Activated T-cell treated with anti-CD3 and anti-CD28 coated beads for 48 hours (primary cell): ENCODE data around the gene SH3BGRL3.
A peak's percentile ranks its signal among the peaks of the same experiment; 100 is the strongest.
"Not testable (repeated sequence)": the region's sequence is repeated elsewhere in the genome, so short reads cannot be mapped to it uniquely, and the experiment has no call there.

Experiments
- DNase-seq: peaks from one replicate; pipeline ENCODE4 v3.0.0-alpha.2; 2020; ENCODE audit warnings: low read depth

SH3BGRL3 gene

DNA sequence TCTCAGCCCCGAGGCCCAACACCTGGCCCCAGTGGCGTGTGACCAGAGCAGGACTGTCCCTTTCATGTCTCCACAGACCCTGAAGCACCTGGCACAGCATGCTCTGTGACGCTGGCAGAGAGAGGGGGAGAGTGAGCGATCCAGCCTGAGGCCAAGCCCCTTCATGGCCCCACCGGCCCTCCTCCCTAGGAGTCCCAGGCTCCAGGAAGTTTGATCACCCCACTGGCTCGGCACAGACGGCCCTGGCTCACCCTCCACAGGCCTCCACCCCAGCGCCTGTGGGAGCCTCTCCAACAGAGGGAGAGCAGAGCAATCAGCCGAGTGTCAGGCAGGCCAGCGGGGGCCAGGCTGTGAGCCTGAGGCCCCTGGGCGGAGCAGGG, 11.0 kb downstream of the SH3BGRL3 start:
- DNase-seq = no peak

DNA sequence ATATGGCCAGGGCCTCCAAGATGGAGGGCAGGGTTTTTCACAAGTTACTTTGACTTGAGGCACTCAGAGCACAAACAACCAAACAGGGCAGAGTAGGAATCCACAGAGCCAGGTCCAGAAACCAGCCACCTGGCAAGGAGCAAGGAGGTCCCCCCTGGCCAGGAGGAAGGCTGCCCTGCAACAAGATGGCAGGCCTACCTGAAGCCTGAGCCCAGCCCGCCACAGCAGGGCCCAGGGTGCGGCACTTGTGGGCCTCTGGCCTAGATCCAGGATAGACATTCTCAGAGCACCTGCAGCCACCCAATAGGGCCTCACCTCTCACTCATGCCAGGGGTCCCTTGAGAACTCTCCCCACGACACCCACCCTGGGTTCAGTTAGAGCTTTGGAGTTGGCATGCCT, 11.5 kb downstream of the SH3BGRL3 start:
- no peak for DNase-seq

DNA sequence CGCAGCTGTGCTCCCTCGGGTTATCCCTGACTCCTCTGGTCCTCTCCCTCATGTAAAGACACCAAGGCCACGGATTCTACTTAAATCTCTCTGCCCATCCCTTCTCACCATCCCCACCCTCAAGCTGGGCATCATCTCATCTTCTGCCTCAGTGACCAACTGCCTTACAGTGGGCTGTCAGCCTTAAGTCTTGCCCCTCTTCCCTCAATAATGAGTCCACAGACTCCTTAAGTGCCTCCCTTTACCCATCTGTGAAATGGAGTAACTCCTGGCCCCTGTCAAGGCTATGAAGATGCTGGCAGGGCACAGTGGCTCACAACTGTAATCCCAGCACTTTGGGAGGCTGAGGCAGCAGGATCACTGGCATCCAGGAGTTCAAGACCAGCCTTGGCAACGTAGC, 12.1 kb downstream of the SH3BGRL3 start:
- DNase-seq = no peak

DNA sequence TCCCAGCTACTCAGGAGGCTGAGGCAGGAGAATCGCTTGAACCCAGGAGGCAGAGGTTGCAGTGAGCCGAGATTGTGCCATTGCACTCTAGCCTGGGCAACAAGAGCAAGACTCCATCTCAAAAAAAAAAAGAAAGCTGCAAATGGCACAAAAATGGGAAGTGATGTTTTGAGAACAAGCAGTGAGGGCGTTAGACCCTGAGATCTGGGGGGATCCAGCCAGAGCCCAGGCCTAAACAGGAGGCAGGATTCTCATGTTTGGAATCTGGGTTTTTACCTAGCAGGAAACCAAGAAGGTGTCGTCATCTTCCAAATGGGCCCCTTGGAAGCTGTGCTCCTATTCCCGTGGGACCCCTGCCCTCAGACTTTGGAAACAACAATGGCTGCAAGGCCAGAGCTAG, 12.8 kb downstream of the SH3BGRL3 start:
- not testable (repeated sequence) for DNase-seq

DNA sequence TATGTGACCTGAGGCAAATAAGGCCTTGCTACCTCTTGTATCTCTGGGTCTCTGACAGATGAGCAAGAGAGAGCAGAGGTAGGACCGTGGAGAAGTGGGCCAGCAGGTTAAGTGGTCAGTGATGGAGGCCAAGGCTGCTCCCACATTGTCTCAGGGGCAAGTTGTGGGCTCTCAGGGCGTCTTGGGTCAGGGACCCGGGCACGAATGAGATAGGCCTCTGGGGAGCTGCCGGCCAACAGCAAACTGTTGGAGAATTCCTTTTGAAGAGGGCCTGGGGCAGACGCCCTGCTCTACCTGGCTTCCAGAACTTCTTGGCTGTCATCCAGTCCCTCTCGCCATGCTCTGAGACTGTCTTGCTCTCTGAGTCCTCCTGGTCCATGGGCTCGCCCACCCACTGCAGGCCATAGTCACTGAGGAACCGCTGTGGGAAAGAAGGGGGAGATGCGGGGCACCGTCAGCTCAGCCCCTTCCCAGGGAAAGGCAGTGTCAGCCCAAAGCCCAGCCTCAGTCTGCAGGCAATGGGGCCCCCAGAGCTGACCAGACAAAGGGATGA, 14.1 kb downstream of the SH3BGRL3 start:
- no peak for DNase-seq

DNA sequence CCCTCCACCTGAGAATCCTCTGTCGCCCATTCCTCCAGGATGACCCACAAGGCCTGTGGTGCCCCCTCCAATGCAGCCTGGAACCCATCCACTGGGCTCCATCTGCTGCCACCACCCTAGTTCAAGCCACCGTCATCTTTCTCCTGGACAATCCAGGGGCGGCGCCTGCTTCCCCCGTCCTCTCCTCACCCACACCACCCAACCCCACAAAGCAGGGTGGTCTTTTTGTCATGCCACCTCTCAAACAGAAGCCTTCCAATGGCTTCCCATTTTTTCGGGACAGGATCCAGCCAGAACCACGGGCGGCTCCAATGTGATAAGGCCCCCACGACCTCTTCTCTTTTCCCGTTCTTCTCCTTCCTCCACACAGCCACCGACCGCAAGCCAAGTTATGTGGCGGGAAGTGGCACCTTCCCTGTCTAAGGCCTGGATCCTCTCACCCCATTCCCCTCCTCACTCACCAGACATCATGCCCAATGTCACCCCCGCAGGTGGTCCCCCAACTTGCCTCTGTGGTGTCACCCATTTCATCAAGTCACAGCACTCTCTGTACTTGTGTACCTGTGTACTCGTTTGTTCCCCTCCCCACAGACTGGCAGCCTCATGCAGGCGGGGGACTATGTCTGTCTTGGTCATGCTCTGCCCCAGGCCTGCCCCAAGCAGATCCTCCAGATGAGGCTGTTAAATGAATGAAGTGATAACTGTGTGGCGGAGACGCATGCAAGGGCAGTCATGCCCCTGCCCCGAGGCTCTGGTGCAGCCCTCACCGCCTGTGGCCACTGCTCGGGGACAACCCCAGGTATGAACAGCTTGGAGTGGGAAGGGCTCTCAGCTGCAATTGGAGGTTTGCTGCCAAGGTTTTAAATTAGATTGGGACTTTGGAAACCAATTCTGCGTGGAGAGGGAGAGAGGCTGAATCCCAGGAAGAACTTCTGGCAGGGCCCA, 15.6 kb downstream of the SH3BGRL3 start:
- no peak for DNase-seq

DNA sequence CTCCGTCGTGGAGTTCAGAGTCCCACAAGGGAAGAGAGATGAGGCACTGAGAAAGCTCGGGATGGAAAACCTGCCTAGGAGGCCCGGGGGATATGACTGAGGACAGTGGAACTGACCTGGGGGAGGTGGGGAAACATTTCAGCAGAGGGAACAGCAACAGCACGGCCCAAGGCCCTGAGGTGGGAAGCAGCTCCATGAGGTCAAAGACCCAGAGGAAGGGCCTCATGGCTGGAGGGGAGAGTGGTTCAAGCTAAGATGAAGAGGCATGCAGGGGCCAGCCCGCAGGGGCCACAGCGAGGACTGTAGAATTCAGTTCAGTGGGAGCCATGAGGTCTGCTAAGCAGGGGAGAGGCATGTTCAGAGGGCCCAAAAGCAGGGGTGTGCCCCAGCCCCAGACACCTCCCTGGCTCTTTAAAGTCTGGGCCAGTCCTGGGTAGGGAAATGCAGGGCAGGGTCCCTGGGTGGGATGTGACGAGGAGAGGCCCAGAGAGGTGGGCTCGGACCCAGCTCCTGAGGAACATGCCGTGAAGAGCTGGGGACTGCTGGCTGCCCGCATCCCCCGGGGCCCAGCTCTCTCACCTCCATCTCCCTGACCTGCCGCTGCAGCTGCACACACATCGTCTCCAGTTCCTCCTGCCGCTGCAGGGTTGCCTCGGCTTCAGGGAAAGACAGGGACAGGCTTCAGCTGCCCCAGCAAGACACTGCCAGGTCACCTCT, 16.6 kb downstream of the SH3BGRL3 start:
- no peak for DNase-seq

DNA sequence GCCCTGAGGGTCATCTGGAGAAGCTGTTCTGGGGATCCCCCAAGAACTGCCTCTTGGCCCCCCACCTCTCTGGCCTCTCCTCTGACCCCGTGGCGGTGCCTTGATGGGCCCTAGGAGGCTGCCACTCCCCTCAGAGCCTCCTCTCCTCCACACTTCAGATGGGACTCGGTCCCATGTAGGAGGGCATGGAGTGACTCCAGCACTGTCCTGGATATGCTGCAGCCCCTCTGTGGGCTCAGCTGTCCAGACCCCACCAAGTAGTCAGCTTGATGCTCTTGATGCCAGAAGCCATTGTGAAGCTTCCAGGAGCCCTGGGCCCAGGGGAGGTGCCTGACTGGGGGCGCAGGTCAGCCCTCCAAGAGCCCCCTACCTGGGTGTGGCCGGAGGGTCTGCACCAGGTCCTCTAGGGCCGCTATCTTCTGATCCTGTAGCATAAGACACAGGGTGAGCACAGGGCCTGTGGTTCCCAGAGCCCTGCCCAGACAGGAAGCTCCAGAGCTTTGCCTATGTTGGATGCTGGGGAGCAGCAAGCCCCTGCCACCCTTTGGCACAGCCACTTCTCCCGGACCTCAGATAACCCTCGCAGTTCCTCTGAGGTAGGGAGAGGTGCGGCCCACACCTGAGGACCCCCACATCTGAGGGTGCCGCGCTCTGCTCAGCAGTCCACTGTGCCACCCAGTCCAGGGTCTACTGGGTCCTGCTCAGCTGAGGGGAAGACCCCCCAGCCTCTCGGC, 17.3 kb downstream of the SH3BGRL3 start:
- DNase-seq = no peak

DNA sequence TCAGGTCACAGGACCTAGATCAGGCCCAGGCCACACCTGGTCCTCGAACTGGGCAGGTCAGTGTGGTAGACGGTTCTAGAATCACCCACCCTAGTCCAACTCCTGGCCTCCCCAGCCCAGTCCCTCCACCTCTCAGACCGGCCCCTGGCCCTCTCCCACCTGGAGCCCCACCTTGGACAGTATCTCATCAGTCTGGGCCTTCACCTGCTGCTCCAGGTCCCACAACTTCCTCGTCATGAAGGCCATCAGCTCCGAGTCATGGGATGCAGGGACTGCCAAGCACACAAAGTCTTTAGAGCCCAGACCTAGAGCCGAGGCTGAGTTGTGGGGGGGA, 17.9 kb downstream of the SH3BGRL3 start:
- DNase-seq = no peak

DNA sequence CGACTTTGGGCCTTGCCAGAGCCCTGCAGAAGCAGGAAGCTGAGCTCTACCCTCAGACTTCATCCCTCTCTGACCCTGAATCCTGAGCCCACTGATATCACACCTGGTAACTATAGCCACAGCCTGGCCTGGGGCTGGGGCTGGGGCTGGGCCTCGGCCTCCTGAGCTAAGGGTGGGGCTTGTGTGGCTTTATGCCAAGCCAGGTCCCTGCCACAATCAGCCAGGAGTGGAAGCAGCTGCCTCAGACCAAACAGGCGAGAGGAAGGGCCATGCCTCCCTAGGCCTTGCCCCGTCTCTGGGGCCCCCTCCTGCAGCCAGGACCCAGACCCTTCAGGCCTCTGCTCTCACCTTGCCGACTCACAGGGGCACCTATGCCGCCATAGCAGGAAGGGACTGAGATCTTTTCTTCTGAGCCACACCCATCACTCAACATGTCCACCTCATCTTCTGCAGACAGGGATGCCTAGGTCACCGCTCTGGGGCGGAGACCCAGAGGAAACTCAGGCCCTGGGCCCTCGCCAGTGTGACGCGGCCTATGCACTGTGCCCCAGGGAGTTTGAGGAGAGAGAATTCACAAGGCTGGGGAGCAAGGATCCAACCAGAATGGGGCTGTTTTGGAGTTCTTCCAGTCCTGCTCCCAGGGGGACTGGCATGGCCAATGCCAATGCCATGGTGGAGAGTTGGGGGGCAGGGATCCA, 20.8 kb downstream of the SH3BGRL3 start:
- no peak for DNase-seq

DNA sequence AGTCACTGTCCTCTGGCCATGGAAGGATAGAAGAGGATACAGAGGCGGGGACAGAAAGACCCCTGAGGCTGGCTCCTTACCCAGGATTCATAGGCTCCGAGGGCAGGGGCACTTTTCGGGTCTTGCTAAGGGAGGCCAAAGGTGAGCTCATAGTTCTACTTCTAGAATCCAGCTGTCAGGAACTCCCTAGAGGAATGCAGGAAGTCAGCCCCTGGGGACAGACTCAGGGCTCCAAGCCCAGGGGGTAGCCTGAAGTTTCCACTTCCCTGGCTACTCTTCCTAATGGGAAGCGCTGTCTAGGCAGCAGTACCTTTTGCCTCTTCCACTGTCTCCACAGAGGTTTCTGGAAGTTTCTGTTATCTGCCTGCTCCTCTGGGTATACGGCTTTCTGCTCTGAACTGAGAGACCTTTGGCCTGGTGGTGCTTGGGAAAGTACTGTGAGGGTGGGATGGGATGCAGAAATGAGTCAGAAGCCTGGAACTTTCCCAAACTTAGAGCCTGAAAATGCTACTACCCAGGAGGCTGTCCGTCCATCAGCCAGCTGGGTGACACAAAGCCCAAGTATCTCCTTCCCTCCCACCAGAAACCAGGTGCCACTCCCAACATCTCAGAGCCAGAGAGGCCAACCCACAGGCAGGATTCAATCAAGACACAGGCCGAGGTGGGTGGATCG, 23.0 kb downstream of the SH3BGRL3 start:
- no peak for DNase-seq

DNA sequence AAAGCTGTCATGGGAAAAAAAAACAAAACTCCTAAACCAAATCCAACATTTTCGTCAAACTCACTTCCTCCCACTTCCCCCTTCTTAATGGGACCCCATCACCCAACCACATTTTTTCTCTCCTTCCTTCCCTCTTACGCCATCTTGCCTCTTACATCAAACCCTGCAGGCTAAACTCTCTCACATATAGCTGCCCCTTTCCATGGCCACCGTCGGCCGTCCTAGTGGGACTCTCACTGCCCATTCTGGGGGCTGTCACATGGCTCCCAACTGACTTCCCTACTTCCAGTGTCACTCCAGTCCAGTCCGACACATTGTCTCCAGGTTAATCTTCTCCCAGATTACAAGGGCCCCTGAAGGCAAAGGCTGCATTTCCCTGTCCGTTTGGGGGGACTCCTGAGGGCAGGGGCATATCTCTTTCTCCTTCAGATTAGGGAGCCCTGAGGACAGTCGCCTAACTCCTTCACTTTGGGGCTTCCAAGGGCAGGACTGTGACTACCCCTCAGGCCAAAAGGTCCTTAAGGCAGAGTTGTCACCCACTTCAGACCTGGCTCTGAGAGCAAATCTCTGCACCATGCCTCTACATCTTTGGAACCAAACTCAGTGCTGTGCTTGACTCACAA, 25.9 kb downstream of the SH3BGRL3 start:
- DNase-seq = no peak

DNA sequence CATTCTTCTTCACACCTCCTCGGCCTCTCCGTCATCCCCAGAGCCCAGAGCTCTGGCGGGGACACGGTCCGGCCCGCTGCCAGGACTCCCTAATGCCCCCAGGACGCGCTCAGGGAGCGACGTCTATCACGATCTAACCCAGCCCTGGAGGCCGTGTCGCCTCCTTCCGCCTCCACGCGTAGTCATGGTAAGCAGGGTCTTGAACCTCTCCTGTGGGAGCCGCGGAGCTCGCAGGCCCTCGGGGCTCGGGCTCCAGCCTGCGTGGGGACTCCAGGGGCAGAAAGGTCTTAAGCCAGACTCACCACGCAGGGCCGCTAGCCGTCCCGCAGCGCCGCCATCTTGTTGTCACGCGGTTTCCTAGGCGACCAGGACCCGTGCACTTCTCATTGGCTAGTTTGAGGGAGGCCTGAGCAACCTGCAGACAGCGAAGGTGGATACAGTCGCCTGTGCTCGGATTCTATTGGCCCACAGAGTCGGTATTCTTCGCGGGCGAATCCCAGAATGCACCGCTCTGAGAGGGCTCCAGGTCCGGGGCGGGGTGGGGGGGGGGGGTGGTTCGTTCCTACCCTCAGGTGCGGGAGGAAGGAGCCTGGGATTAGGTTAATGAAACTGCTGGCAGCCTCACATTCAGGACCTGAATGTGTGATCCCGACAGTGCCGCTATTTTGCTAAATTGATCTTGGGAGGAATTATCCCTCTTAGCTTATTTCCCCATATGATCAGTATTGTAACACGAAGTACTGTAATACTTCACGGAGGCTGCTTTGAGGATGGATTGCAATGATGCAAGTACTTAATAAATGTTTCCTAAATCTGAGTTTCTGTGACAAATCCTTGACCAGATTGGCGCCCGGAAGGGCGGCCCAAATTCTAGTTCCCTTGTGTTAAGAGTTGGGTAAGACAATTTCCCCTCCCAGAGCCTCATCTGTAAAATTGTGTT, 26.7 kb downstream of the SH3BGRL3 start, which contains the start of gene UBXN11:
UBXN11 (minus strand) TSS at position 347 of the 940 bp plus-strand sequence. CDS start 3,753 bp downstream, outside the sequence.
- DNase-seq = peak; percentile 87

DNA sequence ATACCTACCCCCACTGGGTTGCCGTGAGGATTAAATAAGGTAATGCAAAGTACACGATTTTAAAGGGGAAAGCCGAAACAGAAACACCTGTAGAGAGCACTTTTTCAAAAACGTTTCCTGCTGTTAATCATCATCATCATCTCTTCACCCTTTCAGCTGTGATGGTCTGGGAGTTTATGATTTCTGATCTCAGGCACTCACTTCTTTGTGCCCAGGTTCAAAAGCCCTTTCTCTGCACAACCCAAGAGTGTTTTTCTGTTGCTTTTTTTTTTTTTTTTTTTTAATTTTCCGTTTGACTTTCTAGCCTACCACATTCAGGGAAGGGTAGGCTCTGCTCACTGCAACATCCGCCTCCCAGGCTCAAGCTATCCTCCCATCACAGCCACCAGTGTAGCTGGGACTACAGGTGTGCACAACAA, 27.5 kb downstream of the SH3BGRL3 start:
- DNase-seq = no peak

DNA sequence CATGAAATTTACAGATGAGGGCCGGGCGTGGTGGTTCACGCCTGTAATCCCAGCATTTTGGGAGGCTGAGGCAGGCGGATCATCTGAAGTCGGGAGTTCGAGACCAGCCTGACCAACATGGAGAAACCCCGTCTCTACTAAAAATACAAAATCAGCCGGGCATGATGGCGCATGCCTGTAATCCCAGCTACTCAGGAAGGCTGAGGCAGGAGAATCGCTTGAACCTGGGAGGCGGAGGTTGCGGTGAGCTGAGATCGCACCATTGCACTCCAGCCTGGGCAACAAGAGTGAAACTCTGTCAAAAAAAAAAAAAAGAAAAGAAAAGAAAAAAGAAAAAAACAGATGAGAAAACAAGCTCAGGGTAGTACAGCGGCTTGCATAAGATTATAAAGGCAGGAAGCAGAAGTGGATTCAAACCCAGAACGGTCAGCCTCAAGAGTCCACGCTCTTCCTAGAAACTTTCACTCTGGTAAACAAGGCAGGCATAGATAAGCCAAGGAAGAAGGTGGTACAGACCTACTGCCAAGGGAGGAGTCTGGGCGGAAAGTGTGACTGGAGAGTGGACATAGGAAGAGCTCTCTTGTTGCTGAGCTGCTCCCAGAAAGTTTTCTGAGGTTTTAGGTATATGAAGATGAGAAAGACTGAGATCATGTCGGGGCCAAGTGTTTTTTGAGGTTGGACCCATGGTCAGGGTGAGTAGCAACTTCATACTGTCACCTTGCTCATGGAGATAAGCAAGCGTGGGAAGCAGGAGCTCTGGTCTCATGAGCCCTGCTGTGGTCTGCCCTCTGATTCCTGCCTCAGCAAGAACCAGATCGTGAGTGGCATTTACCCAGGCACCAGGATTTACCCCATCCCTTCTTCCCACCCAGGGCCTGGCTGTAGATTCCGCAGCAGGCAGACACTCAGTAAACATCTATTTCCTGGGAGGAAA, 28.3 kb downstream of the SH3BGRL3 start:
- DNase-seq = peak; percentile 37

DNA sequence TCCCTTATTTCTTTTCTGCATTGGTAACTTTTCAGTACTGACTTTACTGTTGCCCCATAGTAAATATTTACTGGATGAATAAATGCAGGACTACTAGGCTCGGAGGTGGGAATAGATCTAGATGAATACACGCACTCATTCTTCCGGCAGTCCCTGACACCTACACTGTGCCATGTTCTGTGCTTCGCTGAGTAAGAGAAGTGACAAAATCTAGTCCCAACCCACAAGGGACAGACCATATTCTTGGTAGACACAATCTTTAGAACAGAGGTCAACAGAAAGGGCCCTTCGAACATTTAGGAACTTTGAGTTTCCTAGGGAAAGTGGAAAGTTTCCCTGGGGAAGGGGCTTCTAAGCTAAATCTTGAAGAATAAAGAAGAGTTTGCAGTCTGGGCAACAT, 34.6 kb downstream of the SH3BGRL3 start:
- DNase-seq = no peak

DNA sequence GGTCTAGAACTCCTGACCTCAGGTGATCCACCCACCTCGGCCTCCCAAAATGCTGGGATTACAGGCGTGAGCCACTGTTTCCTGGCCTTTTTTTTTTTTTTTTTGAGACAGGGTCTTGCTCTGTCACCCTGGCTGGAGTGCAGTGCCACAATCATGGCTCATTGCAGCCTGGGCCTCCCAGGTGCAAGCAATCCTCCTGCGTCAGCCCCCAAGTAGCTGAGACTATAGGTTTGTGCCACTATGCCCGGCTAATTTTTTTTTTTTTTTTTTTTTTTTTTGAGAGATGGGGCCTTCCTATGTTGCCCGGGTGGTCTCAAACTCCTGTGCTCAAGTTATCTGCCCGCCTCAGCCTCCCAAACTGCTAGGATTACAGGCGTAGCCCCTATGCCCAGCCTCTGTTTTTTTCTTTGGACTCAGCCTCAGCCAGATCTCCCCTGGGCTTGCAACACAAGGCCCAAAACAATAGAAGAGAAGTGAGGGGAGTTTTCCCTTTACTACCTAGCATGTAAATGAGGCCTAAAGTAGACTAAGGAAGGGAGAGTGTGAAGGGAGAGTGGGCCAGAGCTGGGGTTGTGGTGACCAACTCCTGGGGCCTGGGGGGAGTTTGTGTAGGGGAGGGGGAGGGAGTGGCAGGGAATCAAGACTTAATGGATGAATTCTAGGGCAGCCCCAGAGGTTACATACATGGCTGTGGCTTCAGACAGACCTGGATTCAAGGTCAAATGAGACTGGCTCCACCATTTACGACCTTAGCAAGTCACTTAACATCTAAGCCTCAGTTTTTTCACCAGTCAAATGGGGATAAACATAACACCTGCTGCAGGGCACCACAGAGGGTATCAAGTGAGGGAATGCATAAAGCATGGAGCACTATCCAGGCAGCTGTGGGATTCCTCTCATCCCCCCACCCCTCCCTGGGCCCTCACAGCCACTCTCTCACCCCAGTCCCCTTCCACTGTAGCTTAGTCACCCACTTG, 36.3 kb downstream of the SH3BGRL3 start:
- DNase-seq = no peak
